Measurements from ENCODE around the gene PGAP2.
A peak's percentile ranks its signal among the peaks of the same experiment; 100 is the strongest.

The PGAP2 gene

GRCh38 chr11:3834349-3834663, 25.9 kb downstream of the PGAP2 start:
- no peak for DNase-seq

DNA sequence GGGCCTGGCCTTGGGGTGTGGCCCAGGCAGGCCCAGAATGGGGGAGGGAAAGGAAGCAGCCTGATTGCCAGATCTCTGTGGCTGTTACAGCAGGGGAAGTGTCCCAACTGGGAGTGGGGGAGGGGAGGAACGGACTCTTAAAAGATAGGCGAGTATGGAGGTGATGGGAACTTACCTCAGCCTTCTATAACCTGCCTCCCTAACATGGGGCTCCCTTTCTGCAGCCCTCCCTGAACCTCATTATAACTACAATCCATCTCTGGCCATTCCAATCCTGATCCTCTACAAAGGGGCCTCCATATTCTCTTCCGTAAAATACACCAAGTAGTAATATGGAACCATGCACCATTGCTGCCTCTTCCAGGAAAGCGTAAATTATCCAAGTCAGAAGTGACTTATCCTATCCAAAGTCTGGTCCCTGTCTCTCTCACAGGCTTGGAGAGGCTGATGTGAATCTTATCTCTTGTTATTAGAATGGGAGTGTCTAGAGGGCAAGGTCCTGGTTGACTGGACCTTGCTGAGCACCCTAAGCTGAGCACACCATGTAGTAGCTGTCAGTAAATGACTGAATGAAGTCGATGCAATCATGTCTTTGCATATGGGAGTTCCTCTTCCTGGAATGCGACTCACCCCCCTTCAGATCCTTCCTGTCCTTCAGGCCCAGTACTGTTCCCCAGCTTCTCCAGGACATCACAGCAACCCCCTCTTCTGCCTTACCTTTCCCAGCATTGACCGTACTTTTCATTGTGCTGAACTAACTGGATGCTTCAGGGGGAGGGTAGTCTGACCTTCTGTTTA, 26.5 kb downstream of the PGAP2 start:
- no peak for DNase-seq

DNA sequence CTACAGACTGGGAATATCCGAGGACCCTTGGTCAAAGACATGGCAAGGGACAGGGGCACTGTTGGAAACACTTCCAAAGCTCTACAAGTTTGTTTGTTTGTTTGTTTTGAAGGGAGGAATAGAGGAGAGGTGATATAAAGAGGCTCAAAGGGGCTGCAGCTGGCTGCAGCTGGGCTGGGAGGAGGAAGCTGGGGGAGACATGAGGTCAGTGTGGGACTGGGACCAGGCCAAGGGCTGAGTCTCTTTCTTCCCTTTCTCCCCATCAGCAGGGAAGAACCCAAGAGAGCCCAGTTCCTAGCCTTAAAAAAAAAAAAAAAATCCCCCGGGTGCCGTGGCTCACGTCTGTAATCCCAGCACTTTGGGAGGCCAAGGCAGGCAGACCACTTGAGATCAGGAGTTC, 27.4 kb downstream of the PGAP2 start:
- no peak for DNase-seq

DNA sequence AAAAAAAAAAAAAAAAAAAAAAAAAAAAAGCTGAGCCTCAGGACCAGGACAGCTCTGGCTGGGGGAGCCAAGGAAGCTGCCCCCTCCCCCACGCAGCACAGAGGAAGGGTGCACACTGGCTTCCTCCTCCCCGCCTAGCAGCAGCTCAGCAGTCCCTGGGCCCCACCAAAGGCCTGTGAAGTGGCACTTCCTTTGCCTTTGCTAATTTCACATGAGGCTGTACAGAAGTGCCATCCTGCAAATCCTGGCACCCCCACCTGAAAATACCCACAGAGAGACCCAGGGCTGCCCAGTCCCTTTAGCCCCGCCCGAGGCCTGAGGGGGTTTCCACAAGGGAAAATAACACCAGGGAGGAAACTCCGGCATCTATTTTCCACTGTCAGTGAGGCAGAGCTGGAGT, 28.5 kb downstream of the PGAP2 start:
- peak; percentile 45 for DNase-seq

DNA sequence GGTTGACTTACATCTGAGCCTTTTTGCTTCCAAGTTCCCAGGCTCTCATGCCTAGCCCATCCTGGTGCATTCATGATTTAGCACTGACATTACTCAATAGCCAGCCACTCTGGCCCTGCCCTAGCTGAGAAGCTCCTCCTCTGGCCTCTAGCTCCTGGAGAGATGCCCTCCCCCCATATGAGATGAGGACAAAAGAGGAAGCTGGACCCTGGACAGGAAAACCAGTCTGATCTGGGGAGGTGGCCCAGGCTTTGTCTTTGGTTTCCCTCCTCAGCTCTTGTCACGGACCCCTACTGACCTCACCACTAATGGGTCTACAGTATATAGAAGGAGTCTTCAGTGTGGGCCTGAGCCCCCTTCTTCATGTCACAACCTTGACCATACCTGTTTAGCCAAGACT, 29.4 kb downstream of the PGAP2 start:
- DNase-seq = no peak

DNA sequence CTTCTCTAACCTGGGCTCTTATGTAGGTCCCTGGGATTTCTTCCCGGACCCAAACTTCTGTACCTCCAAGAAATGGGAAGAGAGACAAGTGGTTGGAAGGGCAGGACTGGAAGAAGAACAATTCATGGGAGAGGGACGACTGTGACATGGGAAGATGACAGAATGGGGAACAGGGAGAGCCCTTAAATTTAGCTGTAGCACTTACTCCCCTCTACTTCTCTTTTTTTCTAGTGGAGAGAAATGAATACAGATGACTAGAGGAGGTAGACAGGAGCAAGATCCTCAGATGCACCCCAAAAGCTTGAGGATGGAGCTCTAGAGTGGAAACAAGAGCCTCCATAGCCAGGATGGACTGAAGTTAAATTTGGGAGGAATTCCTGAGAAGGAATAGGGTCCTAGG, 30.1 kb downstream of the PGAP2 start:
- DNase-seq = no peak

- no peak for DNase-seq
Observed at GRCh38 chr11:3840004-3840869, 31.9 kb downstream of the PGAP2 start.

DNA sequence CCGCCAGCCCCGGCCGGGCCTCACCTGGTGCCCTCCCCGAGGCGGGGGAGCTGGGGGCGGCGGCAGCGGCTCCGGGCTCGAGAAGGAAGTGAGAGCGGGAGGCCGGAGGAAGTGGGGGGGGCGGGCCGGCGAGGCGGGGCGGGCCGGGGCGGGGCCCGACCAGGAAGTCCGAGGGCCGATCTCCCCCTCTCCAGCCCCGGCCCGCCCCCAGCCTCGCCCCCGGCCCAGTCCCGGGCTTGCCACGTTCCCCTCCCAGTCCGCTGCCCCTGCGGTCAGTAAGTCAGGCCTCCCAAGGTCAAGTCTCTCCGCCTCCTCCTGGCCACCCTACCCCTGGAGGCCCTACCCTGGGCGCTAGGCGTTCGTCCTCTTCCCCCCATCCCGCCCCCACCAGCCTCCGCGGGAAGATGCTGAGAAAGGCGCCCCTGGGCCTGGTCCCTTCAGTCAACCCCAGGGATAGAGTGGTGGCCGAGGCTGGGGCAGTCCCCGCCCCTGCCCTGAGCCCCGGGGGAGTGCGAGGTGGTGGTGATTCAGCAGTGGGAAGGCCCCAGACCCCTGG, 32.6 kb downstream of the PGAP2 start, which contains the start of gene RHOG:
Gene RHOG (minus strand): TSS at position 90 of the 556 bp plus-strand sequence. CDS start 12,821 bp downstream, outside the sequence.
- no peak for DNase-seq

GRCh38 chr11:3841426-3842350, 33.3 kb downstream of the PGAP2 start:
- DNase-seq = peak; percentile 89

DNA sequence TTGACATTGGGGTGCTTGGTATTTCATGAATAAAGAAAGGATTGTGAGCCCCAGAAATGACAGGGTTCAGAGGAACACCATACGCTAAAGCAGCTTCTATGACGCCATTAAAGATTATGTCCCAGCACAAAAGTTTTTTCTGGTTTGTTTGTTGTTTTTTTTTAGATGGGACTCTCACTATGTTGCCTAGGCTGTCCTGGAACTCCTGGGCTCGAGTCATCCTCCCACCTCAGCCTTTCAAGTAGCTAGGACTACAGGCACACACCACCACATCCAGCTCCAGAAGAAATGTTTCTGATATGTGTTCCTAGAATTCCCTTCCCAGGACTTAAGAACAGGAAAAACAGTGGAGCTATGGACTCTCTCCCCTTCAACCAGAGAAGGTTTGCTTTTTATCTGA, 35.0 kb downstream of the PGAP2 start:
- DNase-seq = no peak

GRCh38 chr11:3845246-3845645, 36.9 kb downstream of the PGAP2 start:
- no peak for DNase-seq

DNA sequence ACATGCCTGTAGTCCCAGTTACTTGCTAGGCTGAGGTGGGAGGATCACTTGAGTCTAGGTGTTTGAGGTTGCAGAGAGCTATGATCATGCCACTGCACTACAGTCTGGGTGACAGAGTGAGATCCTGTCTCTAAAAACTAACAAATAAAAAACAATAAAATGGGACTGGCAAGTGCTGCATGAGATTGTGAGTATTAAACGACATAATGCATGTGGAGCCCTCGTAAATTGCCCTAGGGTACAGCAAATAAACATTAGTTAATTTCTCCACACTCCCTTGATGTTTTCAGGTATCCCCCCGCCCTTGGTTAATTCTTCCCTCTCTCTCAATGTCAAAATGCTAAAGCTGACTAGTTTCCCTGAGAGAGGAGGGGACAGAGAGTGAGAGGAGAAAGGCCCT, 37.3 kb downstream of the PGAP2 start:
- DNase-seq = no peak

DNA sequence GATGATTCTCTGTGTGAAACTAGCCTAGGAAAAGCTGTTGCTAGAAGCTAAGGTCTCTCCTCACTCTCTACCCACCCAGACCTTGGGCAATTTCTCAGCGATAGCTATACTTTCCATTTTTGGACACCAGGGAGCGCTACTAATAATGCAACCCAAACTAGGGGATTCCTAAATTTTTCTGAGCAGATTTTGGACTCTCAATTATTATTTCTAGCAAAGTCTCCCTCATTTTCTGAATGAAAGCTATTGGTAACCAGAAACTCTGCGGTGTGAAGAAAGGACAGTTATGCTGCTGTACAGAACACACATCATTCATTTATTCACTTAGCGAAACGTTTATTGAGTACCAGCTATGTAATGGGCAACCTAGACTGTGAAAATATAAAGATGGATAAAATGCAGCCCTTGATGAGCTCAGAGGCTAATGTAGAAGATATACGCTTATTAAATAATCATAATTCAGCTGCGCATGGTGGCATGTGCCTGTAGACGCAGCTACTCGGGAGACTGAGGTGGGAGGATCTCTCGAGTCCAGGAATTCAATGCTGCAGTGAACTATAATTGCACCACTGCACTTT, 41.0 kb downstream of the PGAP2 start:
- DNase-seq = no peak

GRCh38 chr11:3853545-3853842, 45.1 kb downstream of the PGAP2 start:
- no peak for DNase-seq

DNA sequence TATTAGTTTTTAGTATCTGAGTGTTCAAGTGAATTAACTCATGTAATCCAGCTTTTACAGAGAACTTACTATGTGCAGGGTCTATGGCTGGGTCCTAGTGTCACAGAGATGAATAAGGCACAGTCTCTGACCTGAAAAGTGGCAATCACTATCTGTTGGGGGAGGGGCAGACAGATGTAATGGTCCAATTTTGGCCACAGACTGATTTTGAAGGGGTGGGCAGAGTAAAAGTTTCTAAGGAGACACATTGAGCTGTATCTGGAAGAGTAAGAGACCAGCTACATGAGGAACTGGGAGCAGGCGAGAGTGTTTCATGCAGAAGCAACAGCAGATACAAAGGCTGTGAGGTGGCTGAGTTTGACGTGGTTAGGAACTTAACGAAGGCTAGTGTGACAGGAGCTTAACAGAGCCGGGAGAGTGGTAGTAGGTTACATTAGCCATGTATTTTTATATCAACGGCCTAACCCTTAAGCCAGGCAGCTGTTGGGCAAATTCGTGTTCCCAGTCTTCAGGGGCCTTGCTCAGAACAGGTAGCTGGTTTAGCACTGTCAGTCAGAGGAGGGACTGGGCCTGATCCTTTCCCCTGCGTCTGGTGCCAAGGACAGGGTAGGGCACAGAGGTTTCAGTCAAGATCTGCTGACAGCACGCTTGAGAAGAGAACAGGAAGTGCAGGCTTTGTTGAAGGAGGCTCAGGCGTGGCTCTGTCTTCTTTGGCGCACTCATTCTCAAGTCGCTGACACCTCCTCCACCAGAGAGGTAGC, 45.7 kb downstream of the PGAP2 start:
- peak; percentile 67 for DNase-seq

- no peak for DNase-seq
Observed at GRCh38 chr11:3854660-3854976, 46.3 kb downstream of the PGAP2 start.

- DNase-seq = peak; percentile 98
Observed at GRCh38 chr11:3854977-3855807, 46.8 kb downstream of the PGAP2 start, which contains the start of gene STIM1. TSS of gene STIM1 (plus strand) at chr11:3855664. CDS start at chr11:3856271, 607 bp downstream.

DNA sequence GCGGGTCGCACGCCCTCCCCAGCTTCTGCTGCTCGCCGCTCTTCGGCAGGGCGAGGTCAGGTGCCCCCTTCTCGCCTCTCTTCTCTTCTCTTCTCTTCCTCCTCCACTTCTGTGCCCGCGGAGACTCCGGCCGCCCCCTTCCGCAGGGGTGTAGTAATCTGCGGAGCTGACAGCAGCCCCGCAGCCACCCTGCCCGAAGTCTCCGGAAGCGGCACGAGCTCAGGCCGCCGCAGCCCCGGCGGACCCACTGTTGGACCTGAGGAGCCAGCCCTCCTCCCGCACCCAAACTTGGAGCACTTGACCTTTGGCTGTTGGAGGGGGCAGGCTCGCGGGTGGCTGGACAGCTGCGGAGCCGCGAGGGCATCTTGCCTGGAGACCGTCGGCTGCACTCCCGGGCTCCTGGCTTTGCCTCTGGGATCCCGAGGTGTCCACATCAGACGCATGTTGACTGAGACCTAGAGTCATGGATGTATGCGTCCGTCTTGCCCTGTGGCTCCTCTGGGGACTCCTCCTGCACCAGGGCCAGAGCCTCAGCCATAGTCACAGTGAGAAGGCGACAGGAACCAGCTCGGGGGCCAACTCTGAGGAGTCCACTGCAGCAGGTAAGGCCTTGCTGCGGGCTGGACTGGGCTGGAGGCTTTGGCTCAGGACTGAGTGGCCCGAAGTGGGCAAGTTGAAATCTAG, 47.6 kb downstream of the PGAP2 start:
- DNase-seq = no peak

DNA sequence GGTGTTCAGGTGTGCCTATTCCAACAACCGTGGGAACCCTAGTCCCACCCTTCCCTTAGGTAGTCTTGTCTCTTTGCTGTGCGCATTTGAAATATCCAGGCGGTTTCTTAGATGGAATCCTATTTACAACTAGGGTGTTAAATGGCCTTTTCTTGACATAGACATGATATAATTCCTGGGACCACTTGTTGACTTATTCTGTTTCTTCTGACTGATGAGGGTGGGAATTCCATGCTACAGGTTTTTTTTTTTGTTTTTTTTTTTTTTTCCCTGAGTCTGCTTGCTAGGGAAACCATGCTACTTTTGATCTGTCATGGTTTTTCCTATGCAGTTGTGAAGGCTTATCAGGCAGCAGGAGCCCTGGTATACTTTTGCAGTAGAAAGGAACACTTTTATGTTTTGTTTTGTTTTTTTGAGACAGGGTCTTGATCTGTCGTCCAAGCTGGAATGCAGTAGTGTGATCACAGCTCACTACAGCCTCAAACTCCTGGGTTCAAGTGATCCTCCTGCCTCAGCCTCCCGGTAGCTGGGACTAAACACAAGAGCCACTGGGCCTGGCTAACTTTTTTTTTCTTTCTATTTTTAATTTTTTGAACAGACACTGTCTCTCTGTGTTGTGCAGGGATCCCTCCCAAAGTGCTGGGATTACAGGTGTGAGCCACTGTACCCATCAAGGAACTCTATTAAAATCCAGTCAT, 48.6 kb downstream of the PGAP2 start:
- no peak for DNase-seq

DNA sequence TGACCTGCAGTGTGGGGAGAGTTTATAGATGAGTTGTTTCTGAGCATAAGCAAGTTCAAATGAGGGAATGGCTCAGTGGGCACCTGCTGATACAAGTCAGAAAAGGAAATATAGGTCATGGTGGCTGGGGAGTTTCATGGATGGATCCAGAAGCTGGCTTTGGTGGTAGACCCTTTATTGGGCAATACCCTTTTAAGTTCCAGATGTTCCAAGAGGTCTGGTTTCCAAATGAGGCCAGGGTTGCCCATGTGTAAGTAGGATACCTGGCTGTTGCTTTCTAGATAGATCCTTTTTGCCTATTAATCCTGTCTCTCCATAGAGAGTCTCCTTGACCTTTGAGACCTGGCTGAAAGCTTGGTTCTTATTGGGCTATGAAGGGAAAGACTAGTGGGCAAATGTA, 49.3 kb downstream of the PGAP2 start:
- DNase-seq = no peak

Measured in activated effector memory CD4-positive, alpha-beta T cell treated with Interleukin-2 at 50 U/mL for 16 hours (primary cell).